Measurements from ENCODE around the gene GNS.

DNA sequence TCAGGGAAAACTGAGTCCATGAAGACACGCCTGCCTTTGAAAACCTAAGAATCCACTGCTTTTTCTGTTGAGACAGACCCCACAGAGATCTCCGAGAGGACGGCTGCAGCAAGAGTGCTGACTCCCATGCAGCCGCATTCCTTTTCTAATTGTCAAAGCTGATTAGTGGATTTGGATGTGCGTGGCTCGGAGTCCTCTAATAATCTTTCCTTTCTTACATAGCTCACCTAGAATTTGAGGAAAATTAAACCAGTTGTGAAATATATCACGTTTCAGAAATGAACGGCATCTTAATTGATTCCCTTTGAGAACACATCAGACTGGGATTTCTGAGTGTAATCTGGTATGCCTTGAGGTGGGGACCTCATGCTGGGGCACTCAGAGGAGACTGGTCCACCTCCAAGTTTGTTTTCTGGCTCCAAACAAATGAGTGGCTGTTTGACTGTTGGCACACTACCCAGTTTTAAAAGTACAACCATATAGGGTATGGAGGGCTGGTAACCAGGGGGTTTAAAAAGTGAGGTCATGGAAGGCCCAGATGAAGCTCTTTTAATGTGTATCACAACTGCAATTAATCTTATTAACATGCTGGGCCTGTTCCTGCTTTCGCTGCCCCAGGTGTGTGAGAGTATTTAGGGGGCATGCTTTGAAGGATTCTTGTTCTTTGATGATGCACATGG lies 85.6 kb downstream of the GNS start:
- TF ChIP-seq, protein P1, sequence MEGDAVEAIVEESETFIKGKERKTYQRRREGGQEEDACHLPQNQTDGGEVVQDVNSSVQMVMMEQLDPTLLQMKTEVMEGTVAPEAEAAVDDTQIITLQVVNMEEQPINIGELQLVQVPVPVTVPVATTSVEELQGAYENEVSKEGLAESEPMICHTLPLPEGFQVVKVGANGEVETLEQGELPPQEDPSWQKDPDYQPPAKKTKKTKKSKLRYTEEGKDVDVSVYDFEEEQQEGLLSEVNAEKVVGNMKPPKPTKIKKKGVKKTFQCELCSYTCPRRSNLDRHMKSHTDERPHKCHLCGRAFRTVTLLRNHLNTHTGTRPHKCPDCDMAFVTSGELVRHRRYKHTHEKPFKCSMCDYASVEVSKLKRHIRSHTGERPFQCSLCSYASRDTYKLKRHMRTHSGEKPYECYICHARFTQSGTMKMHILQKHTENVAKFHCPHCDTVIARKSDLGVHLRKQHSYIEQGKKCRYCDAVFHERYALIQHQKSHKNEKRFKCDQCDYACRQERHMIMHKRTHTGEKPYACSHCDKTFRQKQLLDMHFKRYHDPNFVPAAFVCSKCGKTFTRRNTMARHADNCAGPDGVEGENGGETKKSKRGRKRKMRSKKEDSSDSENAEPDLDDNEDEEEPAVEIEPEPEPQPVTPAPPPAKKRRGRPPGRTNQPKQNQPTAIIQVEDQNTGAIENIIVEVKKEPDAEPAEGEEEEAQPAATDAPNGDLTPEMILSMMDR (IDR thresholded peaks at IDR 0.05): no peak
- TF ChIP-seq POLR2A (IDR thresholded peaks at IDR 0.05): no peak

Data from right lobe of liver (tissue), 4 donors.